OCI-LY1 (cell line): ENCODE measurements around the gene LTB4R.

Experiments used
- H2AFZ ChIP-seq: fragments of 200-600 bp; sonication (generic), shearing (Covaris generic); 2 replicates; pipeline ENCODE4 v1.6.0; 2014; ENCODE audit warnings: antibody characterized with exemption, mild to moderate bottlenecking, low read length
- H3F3A ChIP-seq: fragments of 200-600 bp; sonication (generic), shearing (Covaris generic); 2 replicates; pipeline ENCODE4 v1.6.0; 2014; ENCODE audit warnings: mild to moderate bottlenecking, antibody characterized with exemption, low read length, moderate library complexity; ENCODE audit not compliant: insufficient read depth
- H3K27ac ChIP-seq: fragments of 200-600 bp; sonication (generic); 2 replicates; pipeline ENCODE4 v1.5.1; 2014; ENCODE audit warnings: low read length, mixed run types, mild to moderate bottlenecking, low read depth; ENCODE audit not compliant: poor library complexity, severe bottlenecking
- H3K27me3 ChIP-seq: fragments of 200-600 bp; sonication (generic); 2 replicates; pipeline ENCODE4 v1.6.0; 2014; ENCODE audit warnings: antibody characterized with exemption, mild to moderate bottlenecking, low read length, moderate library complexity; ENCODE audit not compliant: insufficient read depth
- H3K36me3 ChIP-seq: fragments of 200-600 bp; sonication (generic); 2 replicates; pipeline ENCODE4 v1.6.1; 2014; ENCODE audit warnings: mild to moderate bottlenecking, antibody characterized with exemption, low read length, moderate library complexity, mixed read lengths; ENCODE audit not compliant: insufficient read depth
- H3K4me1 ChIP-seq: fragments of 200-600 bp; sonication (generic); 2 replicates; pipeline ENCODE4 v1.5.1; 2014; ENCODE audit warnings: mild to moderate bottlenecking, low read length, moderate library complexity; ENCODE audit not compliant: insufficient read depth, severe bottlenecking
- H3K4me2 ChIP-seq: fragments of 200-600 bp; sonication (generic), shearing (Covaris generic); 2 replicates; pipeline ENCODE4 v1.6.1; 2014; ENCODE audit warnings: low read length
- H3K4me3 ChIP-seq: fragments of 200-600 bp; sonication (generic); 2 replicates; pipeline ENCODE4 v1.5.1; 2014; ENCODE audit warnings: low read length, low read depth, mild to moderate bottlenecking, mixed read lengths; ENCODE audit not compliant: poor library complexity, severe bottlenecking
- H3K79me2 ChIP-seq: fragments of 200-600 bp; shearing (Covaris generic); 2 replicates; pipeline ENCODE4 v1.6.1; 2016; ENCODE audit warnings: mixed run types, low read length, mixed read lengths; ENCODE audit not compliant: insufficient read depth
- H3K9ac ChIP-seq: fragments of 200-600 bp; sonication (generic), shearing (Covaris generic); 2 replicates; pipeline ENCODE4 v1.6.1; 2014; ENCODE audit warnings: mild to moderate bottlenecking, low read length, mixed read lengths
- H3K9me2 ChIP-seq: fragments of 200-600 bp; sonication (generic), shearing (Covaris generic); 2 replicates; pipeline ENCODE4 v1.6.1; 2014; ENCODE audit warnings: low read depth, mild to moderate bottlenecking, low read length, mixed read lengths
- H3K9me3 ChIP-seq: fragments of 200-600 bp; shearing (Covaris generic); 2 replicates; pipeline ENCODE4 v1.6.1; 2014; ENCODE audit warnings: low read length, mixed read lengths
- H4K20me1 ChIP-seq: fragments of 200-600 bp; sonication (generic), shearing (Covaris generic); 2 replicates; pipeline ENCODE4 v1.6.0; 2016; ENCODE audit warnings: mild to moderate bottlenecking, low read length; ENCODE audit not compliant: insufficient read depth
- CTCF ChIP-seq: fragments of 200-600 bp; sonication (generic), shearing (Covaris generic); IDR thresholded peaks from 2 replicates; pipeline ENCODE4 v1.5.1; 2017; ENCODE audit warnings: mild to moderate bottlenecking, antibody characterized with exemption, low read length, moderate library complexity, mixed read lengths
- EZH2 ChIP-seq: fragments of 200-600 bp; sonication (generic), shearing (Covaris generic); IDR thresholded peaks from 2 replicates; pipeline ENCODE4 v1.8.0; 2017; ENCODE audit warnings: borderline replicate concordance, mixed run types, mild to moderate bottlenecking, antibody characterized with exemption, low read length, moderate library complexity, mixed read lengths

Gene LTB4R

GRCh38 chr14:24270537-24271133 lies 40.7 kb upstream of the LTB4R start:
- Histone ChIP-seq H3K9me3 (no peaks in the 10 kb centered on the region), H3K36me3 (0 out of 2 replicates have a peak, but pooled peaks cover 3% of the 10 kb centered on the region), H3K4me1 (peaks cover 42% of the 10 kb centered on the region), H3K27me3 (no peaks in the 10 kb centered on the region), H3K79me2 (no peaks in the 10 kb centered on the region), H3K9ac (peak overlapping the region; percentile 82), H4K20me1 (no peaks in the 10 kb centered on the region), H3K27ac (peak overlapping the region; percentile 71), H3F3A (no peaks in the 10 kb centered on the region), H3K4me3 (peak overlapping the region; percentile 67), H3K4me2 (peak overlapping the region; percentile 69), H2AFZ (no peak overlapping the region), H3K9me2 (no peaks in the 10 kb centered on the region)
- TF ChIP-seq CTCF: no peak
- no peak for TF ChIP-seq EZH2

- H3K9me3 ChIP-seq: no peaks in the 10 kb centered on the region
- peak within 1 kb of the TSS; percentile 67 for H3K4me3 ChIP-seq
- peak within 1 kb of the TSS; percentile 71 for H3K27ac ChIP-seq
- peaks cover 44% of the 10 kb centered on the region for H3K4me1 ChIP-seq
- TF ChIP-seq CTCF (peak; percentile 83), EZH2 (no peak)
- no peaks in the 10 kb centered on the region for H3K79me2 ChIP-seq
- peak within 1 kb of the TSS; percentile 69 for H3K4me2 ChIP-seq
- H3F3A ChIP-seq: no peaks in the 10 kb centered on the region
- peak within 1 kb of the TSS; percentile 82 for H3K9ac ChIP-seq
- H3K9me2 ChIP-seq: no peaks in the 10 kb centered on the region
- H2AFZ ChIP-seq: no peak within 1 kb of the TSS
- H4K20me1 ChIP-seq: no peaks in the 10 kb centered on the region
- H3K36me3 ChIP-seq: 0 out of 2 replicates have a peak, but pooled peaks cover 3% of the 10 kb centered on the region
- no peaks in the 10 kb centered on the region for H3K27me3 ChIP-seq
Observed at GRCh38 chr14:24271134-24271833, 40.0 kb upstream of the LTB4R start, which contains the start of gene RABGGTA. TSS of gene RABGGTA (minus strand) at chr14:24271597. CDS start at chr14:24271115, 482 bp downstream.

- no peaks in the 10 kb centered on the region for H3K27me3 ChIP-seq
- no peaks in the 10 kb centered on the region for H3K36me3 ChIP-seq
- H3K27ac ChIP-seq: peak overlapping the region; percentile 63
- H3K4me3 ChIP-seq: peak overlapping the region; percentile 67
- H3K4me2 ChIP-seq: peak overlapping the region; percentile 69
- H4K20me1 ChIP-seq: no peaks in the 10 kb centered on the region
- TF ChIP-seq EZH2: no peak
- no peak for TF ChIP-seq CTCF
- no peak overlapping the region for H2AFZ ChIP-seq
- no peaks in the 10 kb centered on the region for H3F3A ChIP-seq
- H3K9me2 ChIP-seq: no peaks in the 10 kb centered on the region
- peak overlapping the region; percentile 60 for H3K9ac ChIP-seq
- H3K4me1 ChIP-seq: peaks cover 44% of the 10 kb centered on the region
- H3K9me3 ChIP-seq: no peaks in the 10 kb centered on the region
- H3K79me2 ChIP-seq: no peaks in the 10 kb centered on the region
Observed at GRCh38 chr14:24271834-24272263, 39.5 kb upstream of the LTB4R start.
